Skeletal muscle satellite cell (primary cell): ENCODE measurements around the gene RHOV.

Experiments
- H3K27me3 ChIP-seq: 2 replicates; pipeline ENCODE4 v1.7.0; 2013; ENCODE audit warnings: low read length; ENCODE audit not compliant: control insufficient read depth, insufficient read depth
- H3K36me3 ChIP-seq: 2 replicates; pipeline ENCODE4 v1.7.0; 2013; ENCODE audit warnings: mild to moderate bottlenecking, control low read depth, low read length; ENCODE audit not compliant: insufficient read depth
- H3K4me1 ChIP-seq: 2 replicates; pipeline ENCODE4 v1.7.0; 2013; ENCODE audit warnings: low read length; ENCODE audit not compliant: control insufficient read depth, insufficient read depth
- H3K4me2 ChIP-seq: 2 replicates; pipeline ENCODE4 v1.7.0; 2013; ENCODE audit warnings: mild to moderate bottlenecking, low read length
- H3K4me3 ChIP-seq: 2 replicates; pipeline ENCODE4 v1.7.0; 2013; ENCODE audit warnings: low read length
- H3K9ac ChIP-seq: 2 replicates; pipeline ENCODE4 v1.7.0; 2013; ENCODE audit warnings: mild to moderate bottlenecking, low read depth, low read length, moderate library complexity
- H3K9me3 ChIP-seq: replicated peaks from 2 replicates; pipeline ENCODE4 v1.7.0; 2013; ENCODE audit warnings: mild to moderate bottlenecking, control low read depth, low read length

Gene RHOV

DNA sequence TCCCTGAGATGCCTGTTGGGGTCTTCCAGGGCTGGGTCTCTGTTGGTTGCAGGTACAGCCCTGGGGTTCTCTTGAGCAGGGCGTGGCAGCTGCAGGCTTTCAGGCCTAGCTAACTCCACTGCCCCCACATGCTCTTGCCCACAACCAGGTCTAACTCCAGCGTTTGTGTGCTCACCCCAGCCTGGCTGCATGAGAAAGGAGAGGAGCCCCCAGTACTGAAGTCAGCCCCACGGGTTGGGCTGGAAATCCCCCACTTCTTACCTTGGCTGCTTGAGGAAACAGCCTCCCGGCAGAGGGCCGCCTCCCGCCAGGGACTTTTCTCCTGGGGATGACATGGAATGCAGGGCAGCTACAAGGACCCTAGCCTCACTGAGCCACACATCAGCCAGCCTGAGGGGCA, 38.4 kb upstream of the RHOV start:
- Histone ChIP-seq H3K9me3 (no peaks in the 10 kb centered on the region), H3K4me3 (no peak overlapping the region), H3K9ac (no peak overlapping the region), H3K27me3 (peaks cover 5% of the 10 kb centered on the region), H3K4me1 (peaks cover 16% of the 10 kb centered on the region), H3K36me3 (no peaks in the 10 kb centered on the region), H3K4me2 (no peak overlapping the region)

DNA sequence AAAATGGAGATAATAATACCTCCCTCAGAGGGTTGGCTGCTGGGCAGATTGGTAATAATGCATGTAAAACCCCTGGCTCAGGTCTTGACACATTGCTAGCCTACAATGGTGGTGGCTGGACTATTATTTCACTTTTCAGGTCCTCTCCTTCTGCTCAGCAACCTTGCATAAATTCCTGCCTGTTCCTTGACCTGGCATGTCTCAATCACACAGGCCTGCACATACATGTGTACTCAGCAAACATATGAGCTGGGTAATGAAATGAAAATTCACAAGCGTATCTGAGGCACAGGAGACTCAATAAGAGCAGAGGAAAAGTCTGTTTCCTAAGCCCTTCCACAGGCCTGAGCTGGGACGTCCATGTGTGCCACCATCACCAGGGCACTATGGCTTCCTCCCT, 37.7 kb upstream of the RHOV start:
- no peak overlapping the region for H3K4me2 ChIP-seq
- peaks cover 23% of the 10 kb centered on the region for H3K4me1 ChIP-seq
- H3K9ac ChIP-seq = no peak overlapping the region
- peaks cover 4% of the 10 kb centered on the region for H3K27me3 ChIP-seq
- no peaks in the 10 kb centered on the region for H3K36me3 ChIP-seq
- no peaks in the 10 kb centered on the region for H3K9me3 ChIP-seq
- no peak overlapping the region for H3K4me3 ChIP-seq

DNA sequence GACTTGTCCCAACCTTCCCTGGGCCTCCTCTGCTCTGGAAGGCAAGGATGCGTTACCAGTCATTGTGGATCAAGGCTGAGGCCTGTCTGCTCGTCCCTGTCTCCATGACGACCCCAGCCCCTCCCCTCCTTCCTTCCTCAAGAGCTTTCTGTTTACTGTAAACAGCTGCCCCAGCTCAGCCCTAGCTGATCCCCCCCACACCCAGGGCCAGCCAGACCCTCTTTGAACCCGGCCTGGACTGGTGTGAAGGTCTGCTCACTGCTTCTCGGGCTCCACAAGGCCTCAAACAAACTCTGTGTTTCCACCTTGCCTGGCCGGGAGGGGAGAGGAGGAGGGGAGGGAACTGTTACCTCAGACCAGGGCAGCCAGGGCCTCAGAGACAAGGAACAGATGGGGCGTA, 37.1 kb upstream of the RHOV start:
- Histone ChIP-seq H3K4me1 (peaks cover 29% of the 10 kb centered on the region), H3K27me3 (no peaks in the 10 kb centered on the region), H3K4me2 (no peak overlapping the region), H3K9me3 (no peaks in the 10 kb centered on the region), H3K36me3 (no peaks in the 10 kb centered on the region), H3K9ac (no peak overlapping the region), H3K4me3 (no peak overlapping the region)

DNA sequence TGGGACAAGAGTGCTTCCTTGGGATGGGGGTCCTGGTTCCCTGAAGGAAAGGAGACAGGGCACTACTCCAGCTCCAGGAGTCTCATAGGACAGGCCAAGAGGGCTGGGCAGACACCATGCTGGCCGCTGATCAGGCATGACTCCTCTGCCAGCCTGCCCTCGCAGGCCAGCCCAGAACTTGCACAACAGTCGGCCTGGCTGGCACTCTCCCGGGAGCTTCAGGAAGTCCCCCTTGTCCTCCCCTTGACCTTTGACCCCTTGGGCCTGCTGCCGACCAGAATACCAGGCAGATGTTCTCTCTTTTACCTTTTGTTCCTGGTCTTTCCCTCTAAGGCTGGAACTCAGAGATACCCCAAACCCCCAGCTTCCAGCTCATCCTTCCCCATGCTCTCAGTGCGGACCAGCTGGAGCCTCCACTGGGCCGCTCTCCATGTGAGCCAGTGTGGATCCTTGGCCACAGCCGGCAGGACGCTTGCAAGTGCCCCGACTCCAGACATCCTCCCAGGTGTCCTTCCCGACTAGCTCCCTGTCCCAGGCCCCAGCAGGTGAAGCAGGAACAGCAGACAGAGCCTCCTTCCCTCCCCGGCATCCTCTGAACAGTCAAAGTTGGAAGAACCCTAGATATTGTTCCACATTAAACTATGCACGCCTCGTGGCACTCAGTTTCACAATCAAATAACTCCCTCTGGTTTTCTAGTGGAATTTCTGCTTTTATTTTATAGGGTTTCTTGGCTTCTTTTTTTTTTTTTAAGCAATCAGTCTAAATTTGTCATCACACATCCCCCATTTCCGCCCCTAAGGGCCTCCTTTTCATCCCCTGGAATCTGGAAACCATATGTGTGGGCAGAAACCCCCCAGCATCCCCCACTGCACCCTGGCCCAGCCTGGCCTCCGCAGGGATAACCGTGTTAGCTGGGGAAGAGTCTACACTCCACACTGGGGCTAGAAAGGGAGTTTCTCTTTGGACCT, 35.9 kb upstream of the RHOV start:
- Histone ChIP-seq H3K9ac (no peak overlapping the region), H3K36me3 (peaks cover under 1% of the 10 kb centered on the region), H3K4me1 (peaks cover 35% of the 10 kb centered on the region)

DNA sequence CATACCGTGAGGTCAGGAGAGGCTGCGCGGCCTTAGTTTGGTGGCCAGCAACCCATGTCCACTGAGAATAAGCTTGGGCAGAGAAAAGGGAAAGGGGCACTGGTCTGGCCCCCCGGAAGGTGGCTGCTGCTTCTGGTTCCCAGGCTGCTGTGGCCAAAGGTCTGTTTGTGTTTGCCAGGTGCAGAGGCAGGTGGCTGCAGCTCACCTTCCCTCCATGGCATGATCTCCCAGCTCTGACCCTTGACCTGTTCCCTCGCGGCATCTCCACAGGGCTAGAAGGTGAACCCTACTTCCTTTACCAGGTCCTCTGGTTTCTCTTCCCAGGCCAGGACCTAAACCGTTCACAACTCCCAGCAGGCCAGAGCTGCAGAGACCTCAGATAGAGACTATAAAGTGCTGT, 34.1 kb upstream of the RHOV start:
- H3K9ac ChIP-seq = no peak overlapping the region
- H3K9me3 ChIP-seq = no peaks in the 10 kb centered on the region
- H3K36me3 ChIP-seq = peaks cover 14% of the 10 kb centered on the region
- no peak overlapping the region for H3K4me2 ChIP-seq
- no peaks in the 10 kb centered on the region for H3K27me3 ChIP-seq
- H3K4me3 ChIP-seq = no peak overlapping the region
- peaks cover 35% of the 10 kb centered on the region for H3K4me1 ChIP-seq

More for the DNA sequence above, 35.9 kb upstream of the RHOV start:
- Histone ChIP-seq H3K27me3 (no peaks in the 10 kb centered on the region), H3K4me2 (no peak overlapping the region), H3K4me3 (no peak overlapping the region), H3K9me3 (no peaks in the 10 kb centered on the region)

DNA sequence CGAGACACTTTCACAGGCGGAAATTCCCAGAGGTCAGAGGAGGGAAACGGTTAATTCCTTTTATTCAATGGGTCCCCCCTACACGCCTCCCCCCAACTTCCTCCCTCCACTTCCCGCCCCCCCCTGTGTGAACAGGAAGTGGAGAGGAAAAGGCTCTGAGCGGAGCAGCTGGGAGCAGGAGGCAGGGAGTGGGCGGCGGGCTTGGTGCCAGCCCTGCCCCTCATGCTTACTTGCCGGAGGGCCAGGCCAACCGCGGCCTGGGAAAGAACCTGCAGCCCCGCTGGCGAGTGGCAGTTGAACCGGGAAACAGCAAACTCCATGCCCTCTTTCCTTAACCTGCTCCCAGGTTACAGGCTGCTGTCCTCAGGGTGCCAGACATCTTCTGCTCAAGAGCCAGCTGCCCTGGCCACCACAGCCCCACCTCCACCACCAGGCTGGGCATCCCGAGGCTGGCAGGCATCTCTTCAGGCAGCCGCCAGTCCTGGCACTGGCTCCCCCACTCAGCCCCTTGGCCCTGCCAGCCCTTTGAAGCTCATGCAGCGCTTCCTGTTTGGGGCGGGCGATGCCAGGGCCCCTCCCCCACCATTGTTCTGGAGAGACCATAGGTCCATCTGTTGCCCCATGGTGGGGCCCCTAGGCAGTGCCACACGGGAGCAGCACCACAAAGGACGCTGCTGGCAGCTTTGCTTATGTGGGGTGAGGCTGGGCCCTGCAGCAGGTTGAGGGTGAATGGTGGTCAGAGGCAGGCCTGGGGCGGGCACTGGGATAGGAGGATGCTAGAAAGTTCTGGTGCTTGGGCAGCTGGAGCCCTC, 33.2 kb upstream of the RHOV start:
- Histone ChIP-seq H3K4me2 (peak overlapping the region; percentile 85), H3K9ac (peak overlapping the region; percentile 68), H3K27me3 (no peaks in the 10 kb centered on the region), H3K4me1 (peaks cover 35% of the 10 kb centered on the region), H3K4me3 (peak overlapping the region; percentile 63), H3K36me3 (peaks cover 22% of the 10 kb centered on the region), H3K9me3 (no peaks in the 10 kb centered on the region)

DNA sequence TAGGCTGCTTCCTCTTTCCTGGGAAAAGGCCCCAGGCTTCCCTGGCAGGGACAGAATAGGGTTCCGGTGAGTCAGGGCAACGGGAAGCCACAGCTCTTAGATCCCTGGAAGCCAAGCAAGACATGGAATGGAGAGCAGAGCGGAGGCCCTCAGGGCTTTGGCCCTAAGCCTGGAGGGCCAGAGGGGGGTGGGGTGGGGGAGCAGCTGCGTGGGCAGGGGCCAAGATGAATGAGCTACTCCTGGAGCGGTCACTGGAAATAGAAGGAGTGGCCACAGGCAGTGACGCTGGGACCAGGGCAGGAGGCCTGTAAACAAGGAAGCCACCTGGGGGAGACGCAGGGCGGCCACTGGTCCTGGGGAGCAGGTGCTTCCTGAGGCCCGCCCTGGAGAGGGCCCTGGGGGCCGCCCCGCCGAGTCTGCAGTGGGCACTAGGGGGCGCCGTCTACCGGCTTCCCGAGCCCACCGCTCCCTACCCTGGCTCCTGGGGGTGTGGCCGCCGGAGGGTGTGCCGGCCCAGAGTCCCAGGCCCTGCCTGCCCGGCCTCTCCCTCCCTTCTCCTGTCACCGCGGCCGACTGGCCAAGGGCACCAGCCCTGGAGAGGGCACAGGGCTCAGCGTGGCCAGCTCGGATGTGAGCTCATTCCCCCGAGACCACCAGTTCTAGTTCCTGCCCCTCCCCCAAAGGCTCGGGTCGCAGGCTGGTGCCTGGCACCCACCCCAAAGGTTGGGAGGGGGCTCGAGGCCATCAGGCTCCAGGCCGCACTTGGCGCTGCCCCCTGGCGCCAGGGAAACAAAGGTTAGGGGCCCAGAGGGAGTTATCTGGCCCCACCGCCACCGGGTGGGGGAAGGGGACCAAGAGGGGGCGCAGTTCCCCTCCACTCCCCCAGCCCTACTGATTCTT, 32.3 kb upstream of the RHOV start:
- Histone ChIP-seq H3K9me3 (no peaks in the 10 kb centered on the region), H3K36me3 (peaks cover 24% of the 10 kb centered on the region), H3K4me3 (peak overlapping the region; percentile 63), H3K27me3 (no peaks in the 10 kb centered on the region), H3K9ac (peak overlapping the region; percentile 68), H3K4me2 (peak overlapping the region; percentile 85), H3K4me1 (peaks cover 35% of the 10 kb centered on the region)

DNA sequence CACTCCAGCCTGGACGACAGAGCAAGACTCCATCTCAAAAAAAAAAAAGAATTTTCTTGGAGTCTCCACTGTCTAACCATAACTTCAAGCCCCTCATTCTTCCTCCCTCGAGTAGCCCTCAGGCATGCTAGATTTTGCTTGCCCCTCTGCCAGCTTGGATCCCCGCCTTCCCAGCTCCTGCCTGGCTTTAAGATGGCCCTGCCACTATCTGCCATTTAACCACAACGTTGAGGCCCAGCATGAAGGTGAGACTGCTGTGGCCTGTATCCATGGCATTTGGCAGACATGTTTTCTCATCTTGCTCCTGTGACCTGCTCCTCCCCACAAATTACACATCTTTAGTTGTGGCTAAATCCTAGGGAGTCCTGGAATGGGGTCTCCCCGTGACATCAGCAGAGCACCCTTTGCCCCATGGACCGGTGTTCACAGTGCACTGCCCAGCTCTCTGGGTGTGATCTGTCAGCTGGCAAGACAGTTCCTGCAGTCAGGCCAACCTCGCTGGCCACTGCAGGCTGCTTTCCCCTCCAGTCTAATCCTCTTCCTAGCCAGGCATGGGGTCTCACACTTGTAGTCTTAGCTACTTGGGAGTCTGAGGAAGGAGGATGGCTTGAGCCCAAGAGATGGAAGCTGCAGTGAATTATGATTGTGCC, 30.6 kb upstream of the RHOV start:
- Histone ChIP-seq H3K9me3 (no peaks in the 10 kb centered on the region), H3K9ac (no peak overlapping the region), H3K4me2 (no peak overlapping the region), H3K4me1 (peaks cover 29% of the 10 kb centered on the region), H3K4me3 (no peak overlapping the region), H3K27me3 (no peaks in the 10 kb centered on the region), H3K36me3 (peaks cover 38% of the 10 kb centered on the region)

DNA sequence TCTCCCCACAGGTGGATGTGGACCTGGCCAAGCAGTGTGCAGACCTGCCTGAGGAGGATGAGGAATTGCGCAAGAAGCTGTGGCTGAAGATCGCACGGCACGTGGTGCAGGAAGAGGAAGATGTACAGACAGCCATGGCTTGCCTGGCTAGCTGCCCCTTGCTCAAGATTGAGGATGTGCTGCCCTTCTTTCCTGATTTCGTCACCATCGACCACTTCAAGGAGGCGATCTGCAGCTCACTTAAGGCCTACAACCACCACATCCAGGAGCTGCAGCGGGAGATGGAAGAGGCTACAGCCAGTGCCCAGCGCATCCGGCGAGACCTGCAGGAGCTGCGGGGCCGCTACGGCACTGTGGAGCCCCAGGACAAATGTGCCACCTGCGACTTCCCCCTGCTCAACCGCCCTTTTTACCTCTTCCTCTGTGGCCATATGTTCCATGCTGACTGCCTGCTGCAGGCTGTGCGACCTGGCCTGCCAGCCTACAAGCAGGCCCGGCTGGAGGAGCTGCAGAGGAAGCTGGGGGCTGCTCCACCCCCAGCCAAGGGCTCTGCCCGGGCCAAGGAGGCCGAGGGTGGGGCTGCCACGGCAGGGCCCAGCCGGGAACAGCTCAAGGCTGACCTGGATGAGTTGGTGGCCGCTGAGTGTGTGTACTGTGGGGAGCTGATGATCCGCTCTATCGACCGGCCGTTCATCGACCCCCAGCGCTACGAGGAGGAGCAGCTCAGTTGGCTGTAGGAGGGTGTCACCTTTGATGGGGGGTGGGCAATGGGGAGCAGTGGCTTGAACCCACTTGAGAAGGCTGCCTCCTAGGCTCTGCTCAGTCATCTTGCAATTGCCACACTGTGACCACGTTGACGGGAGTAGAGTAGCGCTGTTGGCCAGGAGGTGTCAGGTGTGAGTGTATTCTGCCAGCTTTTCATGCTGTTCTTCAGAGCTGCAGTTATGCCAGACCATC, 28.8 kb upstream of the RHOV start:
- H3K4me2 ChIP-seq = no peak overlapping the region
- peaks cover 50% of the 10 kb centered on the region for H3K36me3 ChIP-seq
- H3K9ac ChIP-seq = no peak overlapping the region
- H3K4me3 ChIP-seq = no peak overlapping the region
- H3K27me3 ChIP-seq = no peaks in the 10 kb centered on the region
- H3K4me1 ChIP-seq = peaks cover 25% of the 10 kb centered on the region
- H3K9me3 ChIP-seq = no peaks in the 10 kb centered on the region

DNA sequence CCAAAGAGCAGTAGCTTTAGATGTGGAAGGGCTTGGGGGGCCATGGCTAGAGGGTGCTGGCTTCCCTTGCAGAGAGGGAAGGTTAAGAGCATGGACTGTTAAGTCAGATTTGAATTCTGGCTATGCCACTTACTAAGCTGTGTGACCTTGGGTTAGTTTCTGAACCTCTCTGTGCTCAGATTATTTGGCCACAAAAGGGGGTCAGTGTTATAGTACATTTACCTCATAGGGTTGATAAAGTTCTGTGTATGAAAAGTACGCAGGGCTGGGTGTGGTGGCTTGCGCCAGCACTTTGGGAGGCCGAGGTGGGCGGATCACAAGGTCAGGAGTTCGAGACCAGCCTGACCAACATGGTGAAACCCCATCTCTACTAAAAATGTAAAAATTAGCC, 27.0 kb upstream of the RHOV start:
- no peak overlapping the region for H3K4me2 ChIP-seq
- H3K4me1 ChIP-seq = peaks cover 8% of the 10 kb centered on the region
- no peaks in the 10 kb centered on the region for H3K27me3 ChIP-seq
- no peak overlapping the region for H3K9ac ChIP-seq
- peaks cover 62% of the 10 kb centered on the region for H3K36me3 ChIP-seq
- H3K9me3 ChIP-seq = no peaks in the 10 kb centered on the region
- H3K4me3 ChIP-seq = no peak overlapping the region
